Natural killer cell (primary cell): ENCODE results near the gene ARHGAP24. TPM values are rescaled to one million over a fixed set of nuclear protein-coding genes. Genes with fewer than 3 reads are reported as not detected.

ENCODE experiments used
- ATAC-seq, 3 donors: fragments of 150-1000 bp in 2 of 3; fragments of 200-7000 bp in 1 of 3; cut with Tn5 transposase; 1 replicate in 1 of 3; 2 replicates in 2 of 3; pipeline ENCODE4 v1.10.0; 2021; ENCODE audit warnings: mild to moderate bottlenecking in 2 of 3, moderate library complexity in 2 of 3
- DNase-seq, 2 donors: peaks; one replicate each; pipeline versions ENCODE4 v3.0.0 to v3.0.0-alpha.2; 2013 to 2021; ENCODE audit warnings: mixed read lengths in 1 of 2
- H3K27ac ChIP-seq: one replicate; pipeline ENCODE4 v1.5.1; 2013; ENCODE audit warnings: mild to moderate bottlenecking, low read length
- H3K27me3 ChIP-seq: one replicate; pipeline ENCODE4 v1.6.1; 2013; ENCODE audit warnings: low read length; ENCODE audit not compliant: control insufficient read depth, insufficient read depth
- H3K36me3 ChIP-seq: one replicate; pipeline ENCODE4 v1.6.1; 2013; ENCODE audit warnings: low read length; ENCODE audit not compliant: control insufficient read depth, insufficient read depth
- H3K4me1 ChIP-seq: one replicate; pipeline ENCODE4 v1.6.1; 2013; ENCODE audit warnings: low read length; ENCODE audit not compliant: control insufficient read depth, insufficient read depth
- H3K4me3 ChIP-seq: one replicate; pipeline ENCODE4 v1.5.1; 2013; ENCODE audit warnings: low read length
- H3K9me3 ChIP-seq: one replicate; pipeline ENCODE4 v1.6.1; 2013; ENCODE audit warnings: low read length; ENCODE audit not compliant: control insufficient read depth, insufficient read depth
- H3K27ac Mint-ChIP-seq, 2 donors: one replicate each; pipeline ENCODE4 v1.8.0; 2022; ENCODE audit warnings: mild to moderate bottlenecking in 2 of 2, mixed read lengths in 2 of 2, moderate library complexity in 1 of 2
- H3K27me3 Mint-ChIP-seq, 2 donors: one replicate each; pipeline ENCODE4 v1.8.0; 2022; ENCODE audit warnings: low read depth in 2 of 2, mixed read lengths in 2 of 2
- H3K36me3 Mint-ChIP-seq: one replicate; pipeline ENCODE4 v1.8.0; 2022; ENCODE audit warnings: mixed read lengths
- H3K4me1 Mint-ChIP-seq, 2 donors: one replicate each; pipeline ENCODE4 v1.8.0; 2022; ENCODE audit warnings: mixed read lengths in 2 of 2
- H3K4me3 Mint-ChIP-seq: one replicate; pipeline ENCODE4 v1.8.0; 2022; ENCODE audit warnings: mild to moderate bottlenecking, moderate library complexity, mixed read lengths
- H3K9me3 Mint-ChIP-seq, 2 donors: one replicate each; pipeline ENCODE4 v1.8.0; 2022; ENCODE audit warnings: mixed read lengths in 2 of 2
- CTCF ChIP-seq: fragments of 200-600 bp; IDR thresholded peaks from one replicate; pipeline ENCODE4 v1.8.0; 2022; ENCODE audit warnings: antibody characterized with exemption
- WGBS: methylation state at CpG from one replicate; pipeline ENCODE4 v1.1.7; 2013; ENCODE audit warnings: missing lambda C conversion rate; ENCODE audit not compliant: insufficient coverage; 5-methylcytosine and 5-hydroxymethylcytosine counted together
- intact Hi-C: fragments of 100-400 bp; cut with micrococcal nuclease; formaldehyde crosslinking; loops from one replicate; pipeline ENCODE4 v1.14.2; 2022
- total RNA-seq, 4 donors: library from RNA; stranded (reverse); fragments of 120-200 nt in 1 of 4; gene quantifications; one replicate each; pipeline versions ENCODE4 v1.2.3 to v1.2.4, GENCODE V29; 2013 to 2022

The ARHGAP24 gene
- total RNA-seq, 3 donors from 2014 or later (not counting 1 experiment from before 2014, with no cell fraction given) = 1.7 to 3.6 (median 1.7) TPM

DNA sequence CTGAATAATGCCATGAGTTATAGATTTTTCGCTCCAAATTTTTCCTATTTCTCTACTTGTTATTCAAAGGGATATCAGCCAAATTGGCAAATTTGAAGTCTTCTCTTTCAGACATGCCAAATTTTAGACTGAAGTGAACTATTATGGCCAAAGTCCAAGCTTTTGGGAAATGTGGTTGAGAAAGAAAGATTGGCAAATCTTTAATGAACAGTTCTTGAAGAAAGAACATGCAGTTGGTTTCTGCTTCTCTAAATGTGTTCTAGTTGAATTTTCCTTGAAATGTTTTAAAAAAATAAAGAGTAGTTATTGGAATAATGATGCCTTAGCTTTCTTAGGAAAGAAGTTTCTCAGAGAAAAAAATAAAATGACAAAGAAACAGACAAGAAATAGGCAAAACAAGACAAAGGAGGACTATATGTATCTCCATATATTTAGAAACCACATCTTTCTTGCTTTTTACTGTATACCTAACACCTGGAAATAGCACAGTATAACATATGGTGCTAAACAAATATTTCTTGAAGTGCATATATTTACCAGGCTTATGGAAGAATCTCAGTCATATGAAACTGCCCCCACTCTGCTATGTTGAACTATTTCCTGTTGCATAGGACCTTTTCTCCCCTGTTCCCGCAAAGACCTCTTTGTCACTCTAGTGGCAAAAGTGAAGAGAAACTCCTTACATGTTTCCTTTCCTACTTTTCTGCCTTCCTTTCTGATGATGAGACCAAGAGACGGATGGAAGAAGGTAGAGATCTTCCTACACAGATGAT lies 250.0 kb downstream of the ARHGAP24 start:
- no peaks in the 10 kb centered on the region for H3K36me3 Mint-ChIP-seq
- Histone ChIP-seq H3K36me3 (no peaks in the 10 kb centered on the region), H3K4me3 (no peak overlapping the region), H3K9me3 (no peaks in the 10 kb centered on the region), H3K4me1 (peaks cover 8% of the 10 kb centered on the region), H3K27me3 (no peaks in the 10 kb centered on the region), H3K27ac (peak overlapping the region; percentile 60)
- peaks cover 2 to 3% of the 10 kb centered on the region in 2 donors for H3K9me3 Mint-ChIP-seq
- no peaks in the 10 kb centered on the region for H3K27me3 Mint-ChIP-seq
- no peak for TF ChIP-seq CTCF
- no peak for DNase-seq
- H3K27ac Mint-ChIP-seq = no peak overlapping the region
- no peak overlapping the region for H3K4me3 Mint-ChIP-seq
- H3K4me1 Mint-ChIP-seq = no peaks in the 10 kb centered on the region
- intact Hi-C loops = no loop called here
- no peak for ATAC-seq
- WGBS = 86% methylated on average over 1 of the region's 3 CpGs

- Mint-ChIP-seq H3K4me3 (no peak overlapping the region), H3K27me3 (no peaks in the 10 kb centered on the region), H3K27ac (no peak overlapping the region), H3K4me1 (no peaks in the 10 kb centered on the region), H3K9me3 (peaks cover under 1 to 2% of the 10 kb centered on the region in 2 donors), H3K36me3 (no peaks in the 10 kb centered on the region)
- peak overlapping the region; percentile 60 for H3K27ac ChIP-seq
- H3K36me3 ChIP-seq = no peaks in the 10 kb centered on the region
- H3K27me3 ChIP-seq = no peaks in the 10 kb centered on the region
- intact Hi-C loops = no loop called here
- TF ChIP-seq CTCF = no peak
- no peaks in the 10 kb centered on the region for H3K9me3 ChIP-seq
- 69% methylated on average over 2 of the region's 2 CpGs for WGBS
- H3K4me3 ChIP-seq = no peak overlapping the region
- DNase-seq = no peak
- H3K4me1 ChIP-seq = peaks cover 8% of the 10 kb centered on the region
- ATAC-seq = no peak
Observed at GRCh38 chr4:85725721-85726170, 250.8 kb downstream of the ARHGAP24 start.

DNA sequence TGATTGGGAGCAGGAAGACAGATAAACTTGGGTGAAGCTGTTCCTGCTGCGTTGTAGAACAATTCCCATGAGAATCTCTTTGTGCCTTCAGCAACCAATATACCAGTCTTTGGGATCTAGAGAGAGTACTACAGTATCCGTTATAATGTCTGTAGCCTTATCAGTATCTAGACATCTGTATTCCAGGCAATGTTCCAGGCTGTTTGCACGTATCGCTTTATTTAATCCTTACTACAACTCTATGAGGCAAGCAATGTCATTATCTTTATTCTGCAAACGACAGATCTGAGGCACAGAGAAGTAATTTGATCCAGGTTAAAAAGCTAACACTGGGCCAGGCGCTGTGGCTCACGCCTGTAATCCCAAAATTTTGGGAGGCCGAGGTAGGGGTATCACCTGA lies 251.6 kb downstream of the ARHGAP24 start:
- no peaks in the 10 kb centered on the region for H3K36me3 ChIP-seq
- intact Hi-C loops = no loop called here
- Mint-ChIP-seq H3K4me1 (no peaks in the 10 kb centered on the region), H3K9me3 (peaks cover 0 to 2% of the 10 kb centered on the region in 2 donors), H3K27ac (no peak overlapping the region), H3K4me3 (no peak overlapping the region), H3K36me3 (no peaks in the 10 kb centered on the region), H3K27me3 (no peaks in the 10 kb centered on the region)
- H3K27ac ChIP-seq = peak overlapping the region; percentile 6
- no peak for TF ChIP-seq CTCF
- ATAC-seq = no peak
- WGBS = 87% methylated on average over 8 of the region's 8 CpGs
- H3K4me1 ChIP-seq = peaks cover 8% of the 10 kb centered on the region
- H3K4me3 ChIP-seq = no peak overlapping the region
- DNase-seq = no peak
- H3K9me3 ChIP-seq = no peaks in the 10 kb centered on the region
- no peaks in the 10 kb centered on the region for H3K27me3 ChIP-seq

GRCh38 chr4:85728464-85728863 lies 253.5 kb downstream of the ARHGAP24 start:
- H3K36me3 ChIP-seq = no peaks in the 10 kb centered on the region
- TF ChIP-seq CTCF = no peak
- H3K27ac Mint-ChIP-seq = no peak overlapping the region
- H3K4me1 Mint-ChIP-seq = no peaks in the 10 kb centered on the region
- no peaks in the 10 kb centered on the region for H3K27me3 ChIP-seq
- no peaks in the 10 kb centered on the region for H3K36me3 Mint-ChIP-seq
- peaks cover 2 to 3% of the 10 kb centered on the region in 2 donors for H3K9me3 Mint-ChIP-seq
- ATAC-seq (no peak), DNase-seq (no peak)
- no peak overlapping the region for H3K4me3 Mint-ChIP-seq
- H3K27ac ChIP-seq = no peak overlapping the region
- H3K4me1 ChIP-seq = peaks cover 8% of the 10 kb centered on the region
- no peaks in the 10 kb centered on the region for H3K27me3 Mint-ChIP-seq
- H3K9me3 ChIP-seq = no peaks in the 10 kb centered on the region
- H3K4me3 ChIP-seq = no peak overlapping the region
- intact Hi-C loops = no loop called here
